Right atrium auricular region (tissue), 2 donors: ENCODE data around the gene LYZL2. TPM values are rescaled to one million over a fixed set of nuclear protein-coding genes. Genes with fewer than 3 reads are reported as not detected.
"Not testable (repeated sequence)": the region's sequence is repeated elsewhere in the genome, so short reads cannot be mapped to it uniquely, and the experiment has no call there.

Source experiments
- DNase-seq: peaks from one replicate; pipeline ENCODE4 v3.0.0-alpha.2; 2019; ENCODE audit warnings: low spot score
- H3K27ac ChIP-seq, 2 donors: fragments of 200-600 bp; sonication (generic); 1 replicate in 1 of 2; 2 replicates in 1 of 2; pipeline ENCODE4 v1.5.1; 2016 to 2019
- H3K27me3 ChIP-seq, 2 donors: fragments of 200-600 bp; sonication (generic); one replicate each; pipeline versions ENCODE4 v1.5.1 to v1.6.0; 2017 to 2019
- H3K36me3 ChIP-seq: fragments of 200-600 bp; sonication (generic); one replicate; pipeline ENCODE4 v1.5.1; 2016
- H3K4me1 ChIP-seq, 2 donors: fragments of 200-600 bp; sonication (generic); one replicate each; pipeline versions ENCODE4 v1.5.1 to v1.6.0; 2017 to 2019
- H3K4me3 ChIP-seq, 2 donors: fragments of 200-600 bp; sonication (generic); 1 replicate in 1 of 2; 2 replicates in 1 of 2; pipeline ENCODE4 v1.5.1; 2017 to 2019; ENCODE audit warnings: mild to moderate bottlenecking in 1 of 2, moderate library complexity in 1 of 2
- H3K9me3 ChIP-seq, 2 donors: fragments of 200-600 bp; sonication (generic); one replicate each; pipeline ENCODE4 v1.5.1; 2019
- CTCF ChIP-seq, 2 donors: fragments of 200-600 bp; sonication (generic); IDR thresholded peaks; one replicate each; pipeline ENCODE4 v1.5.1; 2019; ENCODE audit warnings: antibody characterized with exemption in 2 of 2
- total RNA-seq, 2 donors: library from RNA; depleted of rRNA; stranded (reverse); fragments of >200 nt; gene quantifications; one replicate each; pipeline ENCODE4 v1.1.0, GENCODE V29; 2016

The LYZL2 gene
- total RNA-seq: not detected

DNA sequence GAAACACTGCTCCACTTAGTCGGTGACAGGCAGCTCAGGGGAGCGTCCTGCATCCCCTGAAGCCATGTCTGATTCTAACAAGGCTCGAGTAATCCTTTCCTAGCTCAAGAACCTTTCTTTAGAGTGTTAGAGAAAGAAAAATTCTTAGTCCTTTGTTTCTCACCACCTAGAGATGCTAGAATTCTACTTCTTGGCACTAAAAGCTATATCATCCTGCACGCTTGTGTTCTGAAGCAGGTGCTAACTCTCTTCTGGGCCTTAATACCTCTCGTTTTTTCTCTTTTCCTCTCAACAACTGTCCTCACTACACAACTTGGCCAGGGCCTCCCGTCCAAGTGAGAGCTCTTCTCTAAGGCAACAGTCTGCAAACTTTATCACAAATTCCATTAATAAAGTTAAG lies at the start of gene LYZL2:
TSS of gene LYZL2 (minus strand) at position 101 of the 400 bp plus-strand sequence. CDS start 2,838 bp downstream, outside the sequence.
- DNase-seq: peak; percentile 1
- Histone ChIP-seq H3K9me3 (no peaks in the 10 kb centered on the region), H3K4me3 (no peak within 1 kb of the TSS), H3K27me3 (no peaks in the 10 kb centered on the region), H3K27ac (no peak within 1 kb of the TSS), H3K4me1 (no peaks in the 10 kb centered on the region), H3K36me3 (no peaks in the 10 kb centered on the region)
- TF ChIP-seq CTCF (IDR thresholded peaks at IDR 0.05): no peak

DNA sequence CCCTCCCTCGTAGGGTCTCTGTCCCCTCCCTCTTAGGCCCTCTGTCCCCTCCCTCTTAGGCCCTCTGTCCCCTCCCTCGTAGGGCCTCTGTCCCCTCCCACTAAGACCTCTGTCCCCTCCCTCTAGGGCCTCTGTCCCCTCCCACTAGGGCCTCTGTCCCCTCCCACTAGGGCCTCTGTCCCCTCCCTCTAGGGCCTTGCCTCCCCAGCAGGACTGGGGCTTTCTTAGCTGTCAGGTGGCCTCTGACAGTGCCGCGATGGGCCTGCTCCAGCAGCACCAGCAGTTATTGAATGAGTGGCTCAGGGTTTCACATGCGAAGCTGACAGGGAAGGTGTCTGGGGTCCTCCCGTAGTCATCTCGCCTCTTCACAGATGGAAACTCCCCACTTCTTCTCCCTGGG lies 48.1 kb upstream of the LYZL2 start:
- H3K27ac ChIP-seq, H3K4me1 ChIP-seq, DNase-seq, H3K27me3 ChIP-seq, H3K4me3 ChIP-seq, H3K36me3 ChIP-seq: not testable (repeated sequence)
- H3K9me3 ChIP-seq: peaks cover 0 to 16% of the 10 kb centered on the region in 2 donors

DNA sequence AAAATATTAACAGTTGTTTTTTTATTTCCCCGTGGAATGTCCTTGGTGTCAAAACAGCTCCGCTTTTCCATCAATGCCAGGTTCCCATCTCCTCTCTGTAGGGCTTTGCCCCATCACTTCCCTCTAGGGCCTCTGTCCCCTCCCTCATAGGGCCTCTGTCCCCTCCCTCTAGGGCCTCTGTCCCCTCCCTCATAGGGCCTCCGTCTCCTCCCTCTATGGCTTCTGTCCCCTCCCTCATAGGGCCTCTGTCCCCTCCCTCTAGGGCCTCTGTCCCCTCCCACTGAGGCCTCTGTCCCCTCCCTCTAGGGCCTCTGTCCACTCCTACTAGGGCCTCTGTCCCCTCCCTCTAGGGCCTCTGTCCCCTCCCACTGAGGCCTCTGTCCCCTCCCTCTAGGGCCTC lies 47.6 kb upstream of the LYZL2 start:
- peaks cover 0 to 16% of the 10 kb centered on the region in 2 donors for H3K9me3 ChIP-seq
- not testable (repeated sequence) for H3K4me1 ChIP-seq, H3K27me3 ChIP-seq, H3K27ac ChIP-seq, H3K36me3 ChIP-seq, H3K4me3 ChIP-seq, DNase-seq

DNA sequence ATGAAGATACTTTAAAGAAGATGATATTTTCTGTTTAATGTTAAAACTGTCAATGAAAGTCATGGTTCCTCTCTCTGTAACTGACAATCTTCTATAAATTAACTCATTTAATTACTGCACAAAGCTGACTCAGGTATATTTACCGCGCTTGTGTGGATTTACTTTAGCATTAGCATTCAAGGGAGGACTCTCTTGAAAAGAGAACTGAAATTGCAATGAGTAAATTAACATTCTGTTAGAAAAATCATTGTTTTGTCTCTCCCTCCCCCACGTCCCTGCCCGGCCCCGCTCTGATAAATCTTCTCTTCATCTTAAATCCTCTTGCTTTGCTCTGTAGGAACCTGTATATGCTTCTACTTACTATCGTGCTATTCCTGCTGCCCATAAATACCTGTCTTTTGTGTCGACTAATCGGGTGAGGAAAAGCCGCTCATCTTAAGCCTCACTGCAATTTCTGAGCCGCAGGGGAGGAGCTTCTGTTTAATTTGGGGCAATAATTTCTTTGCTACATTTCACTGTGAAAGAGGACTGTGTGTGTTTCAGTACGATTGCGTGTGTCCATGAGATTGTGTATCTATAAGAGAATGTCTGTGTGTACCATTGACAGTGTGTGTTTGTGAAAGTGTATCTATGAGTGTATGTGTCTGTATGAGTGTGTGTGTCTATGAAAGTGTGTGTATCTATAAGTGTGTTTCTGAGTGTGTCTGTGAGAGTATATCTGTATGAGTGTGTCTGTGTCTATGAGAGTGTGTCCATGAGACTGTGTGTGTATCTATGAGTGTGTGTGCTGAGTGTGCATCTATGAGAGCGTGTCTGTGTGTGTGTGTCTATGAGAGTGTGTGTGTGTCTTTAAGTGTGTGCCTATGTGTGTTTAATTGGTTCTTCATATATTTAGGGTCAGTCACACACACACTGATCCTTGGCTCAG lies 46.5 kb upstream of the LYZL2 start:
- no peak for DNase-seq
- no peak for TF ChIP-seq CTCF (IDR thresholded peaks at IDR 0.05)

DNA sequence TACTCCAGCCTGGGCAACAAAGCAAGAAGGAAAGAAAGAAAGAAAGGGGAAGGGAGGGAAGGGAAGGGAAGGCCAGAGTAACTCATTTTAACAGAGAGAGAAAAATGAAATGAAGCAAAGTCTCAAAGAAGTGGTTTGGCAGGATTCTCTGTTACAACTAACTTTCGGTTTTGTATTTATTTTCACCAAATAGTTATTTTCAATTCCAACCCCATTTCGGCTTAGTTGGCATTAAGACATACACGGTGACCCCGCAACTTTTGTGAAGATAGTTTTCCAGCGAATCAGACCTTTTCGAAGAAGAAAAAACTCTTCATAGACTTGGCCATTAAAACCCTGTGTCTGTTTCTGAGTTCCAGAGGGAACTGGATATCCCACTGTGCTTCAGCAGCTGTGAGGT lies 45.2 kb upstream of the LYZL2 start:
- DNase-seq: no peak
- H3K36me3 ChIP-seq: no peaks in the 10 kb centered on the region
- H3K27me3 ChIP-seq: no peaks in the 10 kb centered on the region
- H3K4me1 ChIP-seq: no peaks in the 10 kb centered on the region
- no peak overlapping the region for H3K4me3 ChIP-seq
- TF ChIP-seq CTCF (IDR thresholded peaks at IDR 0.05): no peak
- H3K27ac ChIP-seq: no peak overlapping the region
- peaks cover 0 to 6% of the 10 kb centered on the region in 2 donors for H3K9me3 ChIP-seq

More for the DNA sequence above, 46.5 kb upstream of the LYZL2 start:
- no peaks in the 10 kb centered on the region for H3K4me1 ChIP-seq
- no peaks in the 10 kb centered on the region for H3K36me3 ChIP-seq
- no peaks in the 10 kb centered on the region for H3K27me3 ChIP-seq
- no peak overlapping the region for H3K27ac ChIP-seq
- no peak overlapping the region for H3K4me3 ChIP-seq
- peaks cover 0 to 15% of the 10 kb centered on the region in 2 donors for H3K9me3 ChIP-seq

GRCh38 chr10:30673262-30673661 lies 43.7 kb upstream of the LYZL2 start:
- not testable (repeated sequence) for DNase-seq, H3K27me3 ChIP-seq

GRCh38 chr10:30672338-30672737 lies 42.8 kb upstream of the LYZL2 start:
- not testable (repeated sequence) for H3K9me3 ChIP-seq, H3K27me3 ChIP-seq, H3K36me3 ChIP-seq, H3K4me1 ChIP-seq, H3K4me3 ChIP-seq, H3K27ac ChIP-seq, DNase-seq

More at GRCh38 chr10:30673262-30673661, 43.7 kb upstream of the LYZL2 start:
- not testable (repeated sequence) for H3K36me3 ChIP-seq, H3K27ac ChIP-seq, H3K4me1 ChIP-seq, H3K4me3 ChIP-seq, H3K9me3 ChIP-seq
